ENCODE measurements around the gene FSTL5.

Gene FSTL5

GRCh38 chr4:161359491-161359890 is 804.3 kb downstream of the FSTL5 start:
- no peak for DNase-seq (ENCODE audit: extremely low read depth in 1 of 2, low read depth in 1 of 2)

- DNase-seq (ENCODE audit: extremely low read depth in 1 of 2, low read depth in 1 of 2) = no peak
Measured at GRCh38 chr4:161356351-161356750, 807.4 kb downstream of the FSTL5 start.

GRCh38 chr4:161350946-161351345 is 812.9 kb downstream of the FSTL5 start:
- no peak for DNase-seq (ENCODE audit: extremely low read depth in 1 of 2, low read depth in 1 of 2)

- no peak for DNase-seq (ENCODE audit: extremely low read depth in 1 of 2, low read depth in 1 of 2)
Measured at GRCh38 chr4:161345741-161346140, 818.1 kb downstream of the FSTL5 start.

GRCh38 chr4:161343569-161343950 is 820.2 kb downstream of the FSTL5 start:
- no peak for DNase-seq (ENCODE audit: extremely low read depth in 1 of 2, low read depth in 1 of 2)

- DNase-seq (ENCODE audit: extremely low read depth in 1 of 2, low read depth in 1 of 2) = no peak
Measured at GRCh38 chr4:161342881-161343568, 820.8 kb downstream of the FSTL5 start.

- DNase-seq (ENCODE audit: extremely low read depth in 1 of 2, low read depth in 1 of 2) = no peak
Measured at GRCh38 chr4:161336621-161337020, 827.2 kb downstream of the FSTL5 start.

GRCh38 chr4:161336016-161336530 is 827.7 kb downstream of the FSTL5 start:
- no peak for DNase-seq (ENCODE audit: extremely low read depth in 1 of 2, low read depth in 1 of 2)
